ENCODE results near the gene ADRM1. TPM values are rescaled to one million over a fixed set of nuclear protein-coding genes. Genes with fewer than 3 reads are reported as not detected.

ADRM1 gene
- total and polyA plus RNA-seq, 2 of the 4 experiments (the other 2 are of a cell fraction), result 103 to 149 TPM

DNA sequence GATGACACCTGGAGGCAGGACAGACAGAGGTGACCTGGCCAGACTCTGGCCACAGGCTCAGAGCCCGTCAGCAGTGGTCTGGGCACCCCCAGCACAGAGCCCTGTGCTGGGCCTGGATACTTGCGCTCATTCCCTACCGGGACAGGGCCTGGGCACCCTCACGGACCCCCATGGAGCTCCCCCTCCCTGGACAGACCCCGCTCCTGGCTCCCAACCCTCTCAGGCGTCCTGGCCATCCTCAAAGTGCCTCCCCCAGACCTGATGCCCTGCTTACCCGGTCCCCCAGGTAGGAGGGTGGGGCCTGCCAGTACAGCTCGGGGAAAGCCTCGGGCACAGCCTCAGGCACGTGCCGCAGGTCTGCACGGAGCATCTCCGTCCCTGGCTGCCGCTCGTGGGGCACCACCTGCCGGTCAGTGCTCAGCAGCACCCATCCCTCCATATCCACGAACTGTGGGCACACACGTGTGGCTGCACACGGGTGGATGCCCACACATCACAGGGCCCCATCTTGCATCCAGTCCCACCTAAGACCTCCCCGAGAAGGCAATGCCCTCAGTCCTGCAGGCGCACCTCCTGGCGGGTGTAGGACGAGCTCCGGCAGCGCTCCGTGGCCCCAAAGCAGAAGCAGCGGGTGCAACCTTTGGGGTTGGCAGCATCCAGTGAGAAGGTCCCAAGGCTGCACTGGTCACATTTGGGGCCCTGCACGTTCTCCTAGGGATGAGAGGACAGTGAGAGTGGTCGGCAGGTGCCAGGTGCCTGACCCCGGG is 24.3 kb downstream of the ADRM1 start:
- Histone ChIP-seq H3K9ac (ENCODE audit: low read depth, low read length) (no peak overlapping the region), H3K79me1 (ENCODE audit: low read depth in 1 of 2, low read length in 2 of 2) (no peaks in the 10 kb centered on the region), H3K23ac (ENCODE audit: low read depth, low read length) (no peak overlapping the region), H4K91ac (ENCODE audit: insufficient read depth, low read depth, low read length) (no peak overlapping the region), H2BK120ac (ENCODE audit: low read depth, low read length) (no peak overlapping the region), H3K4me1 (ENCODE audit: control insufficient read depth, insufficient read depth, low read length) (no peaks in the 10 kb centered on the region), H3K9me1 (ENCODE audit: insufficient read depth, low read length) (no peaks in the 10 kb centered on the region), H3K4me3 (ENCODE audit: insufficient read depth, low read depth, low read length) (no peak overlapping the region), H4K8ac (ENCODE audit: low read depth in 2 of 2, low read length in 2 of 2) (no peak overlapping the region), H3K14ac (replicated peaks; ENCODE audit: low read depth, low read length) (no peak overlapping the region), H4K20me1 (ENCODE audit: insufficient read depth, low read length) (no peaks in the 10 kb centered on the region), H3K56ac (ENCODE audit: extremely low read depth, insufficient read depth, low read length) (no peak overlapping the region), H2BK15ac (ENCODE audit: low read depth, low read length) (no peak overlapping the region), H2AK5ac (ENCODE audit: low read depth, low read length) (no peak overlapping the region), H2AK9ac (replicated peaks; ENCODE audit: low read depth, low read length, poor library complexity) (no peak overlapping the region), H2BK5ac (ENCODE audit: low read depth, low read length, poor library complexity, severe bottlenecking) (no peak overlapping the region), H3K36me3 (ENCODE audit: control insufficient read depth, insufficient read depth, low read length) (peaks cover 56% of the 10 kb centered on the region), H3K9me3 (ENCODE audit: control insufficient read depth, insufficient read depth, low read length) (no peaks in the 10 kb centered on the region), H3K4ac (ENCODE audit: low read depth, low read length) (no peak overlapping the region), H4K5ac (ENCODE audit: low read depth, low read length) (no peak overlapping the region), H3K18ac (ENCODE audit: low read depth, low read length) (no peak overlapping the region), H3K27me3 (ENCODE audit: control insufficient read depth, insufficient read depth, low read length) (no peaks in the 10 kb centered on the region), H3K4me2 (ENCODE audit: low read depth, low read length) (no peak overlapping the region), H2BK20ac (ENCODE audit: low read depth, low read length) (no peak overlapping the region), H2AFZ (replicated peaks; ENCODE audit: low read length, poor library complexity) (no peak overlapping the region), H3K27ac (ENCODE audit: insufficient read depth, low read length) (no peak overlapping the region)
- ATAC-seq (ENCODE audit: low read depth) (no peak), DNase-seq (no peak)
- no TSS peak for BruUV-seq (replicated peaks)
- TF ChIP-seq, protein P1, sequence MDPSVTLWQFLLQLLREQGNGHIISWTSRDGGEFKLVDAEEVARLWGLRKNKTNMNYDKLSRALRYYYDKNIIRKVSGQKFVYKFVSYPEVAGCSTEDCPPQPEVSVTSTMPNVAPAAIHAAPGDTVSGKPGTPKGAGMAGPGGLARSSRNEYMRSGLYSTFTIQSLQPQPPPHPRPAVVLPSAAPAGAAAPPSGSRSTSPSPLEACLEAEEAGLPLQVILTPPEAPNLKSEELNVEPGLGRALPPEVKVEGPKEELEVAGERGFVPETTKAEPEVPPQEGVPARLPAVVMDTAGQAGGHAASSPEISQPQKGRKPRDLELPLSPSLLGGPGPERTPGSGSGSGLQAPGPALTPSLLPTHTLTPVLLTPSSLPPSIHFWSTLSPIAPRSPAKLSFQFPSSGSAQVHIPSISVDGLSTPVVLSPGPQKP (IDR thresholded peaks at IDR 0.05; ENCODE audit: borderline replicate concordance, low read depth, low read length), result no peak
- TF ChIP-seq CHD1 (IDR thresholded peaks at IDR 0.05; ENCODE audit: low read depth, low read length) (no peak), MAFK (IDR thresholded peaks at IDR 0.05; ENCODE audit: low read depth, low read length) (no peak), RAD21 (IDR thresholded peaks at IDR 0.05; ENCODE audit: low read length) (no peak), POLR2A (IDR thresholded peaks at IDR 0.05; ENCODE audit: low read depth, low read length) (no peak), FOS (IDR thresholded peaks at IDR 0.05; ENCODE audit: low read depth, low read length) (no peak), SMC3 (IDR thresholded peaks at IDR 0.05; ENCODE audit: low read depth, low read length) (no peak), NFE2L2 (IDR thresholded peaks at IDR 0.05; ENCODE audit: low read depth, low read length) (no peak), RFX5 (IDR thresholded peaks at IDR 0.05; ENCODE audit: low read depth, low read length) (no peak), RCOR1 (IDR thresholded peaks at IDR 0.05; ENCODE audit: insufficient replicate concordance, low read length) (no peak), MXI1 (IDR thresholded peaks at IDR 0.05; ENCODE audit: borderline replicate concordance, low read depth, low read length) (no peak), CEBPB (IDR thresholded peaks at IDR 0.05; ENCODE audit: low read depth, low read length) (no peak), MAZ (IDR thresholded peaks at IDR 0.05; ENCODE audit: borderline replicate concordance, low read depth, low read length) (no peak), BHLHE40 (IDR thresholded peaks at IDR 0.05; ENCODE audit: low read depth, low read length) (no peak)
- TF ChIP-seq, protein P2, sequence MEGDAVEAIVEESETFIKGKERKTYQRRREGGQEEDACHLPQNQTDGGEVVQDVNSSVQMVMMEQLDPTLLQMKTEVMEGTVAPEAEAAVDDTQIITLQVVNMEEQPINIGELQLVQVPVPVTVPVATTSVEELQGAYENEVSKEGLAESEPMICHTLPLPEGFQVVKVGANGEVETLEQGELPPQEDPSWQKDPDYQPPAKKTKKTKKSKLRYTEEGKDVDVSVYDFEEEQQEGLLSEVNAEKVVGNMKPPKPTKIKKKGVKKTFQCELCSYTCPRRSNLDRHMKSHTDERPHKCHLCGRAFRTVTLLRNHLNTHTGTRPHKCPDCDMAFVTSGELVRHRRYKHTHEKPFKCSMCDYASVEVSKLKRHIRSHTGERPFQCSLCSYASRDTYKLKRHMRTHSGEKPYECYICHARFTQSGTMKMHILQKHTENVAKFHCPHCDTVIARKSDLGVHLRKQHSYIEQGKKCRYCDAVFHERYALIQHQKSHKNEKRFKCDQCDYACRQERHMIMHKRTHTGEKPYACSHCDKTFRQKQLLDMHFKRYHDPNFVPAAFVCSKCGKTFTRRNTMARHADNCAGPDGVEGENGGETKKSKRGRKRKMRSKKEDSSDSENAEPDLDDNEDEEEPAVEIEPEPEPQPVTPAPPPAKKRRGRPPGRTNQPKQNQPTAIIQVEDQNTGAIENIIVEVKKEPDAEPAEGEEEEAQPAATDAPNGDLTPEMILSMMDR (conservative IDR thresholded peaks at IDR 0.05; ENCODE audit: low read depth, low read length), result no peak
- TF ChIP-seq, protein P3, sequence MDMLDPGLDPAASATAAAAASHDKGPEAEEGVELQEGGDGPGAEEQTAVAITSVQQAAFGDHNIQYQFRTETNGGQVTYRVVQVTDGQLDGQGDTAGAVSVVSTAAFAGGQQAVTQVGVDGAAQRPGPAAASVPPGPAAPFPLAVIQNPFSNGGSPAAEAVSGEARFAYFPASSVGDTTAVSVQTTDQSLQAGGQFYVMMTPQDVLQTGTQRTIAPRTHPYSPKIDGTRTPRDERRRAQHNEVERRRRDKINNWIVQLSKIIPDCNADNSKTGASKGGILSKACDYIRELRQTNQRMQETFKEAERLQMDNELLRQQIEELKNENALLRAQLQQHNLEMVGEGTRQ (IDR thresholded peaks at IDR 0.05; ENCODE audit: low read depth, low read length), result no peak
- ChIA-PET CTCF (no interaction called here), POLR2A (ENCODE audit: unreplicated experiment) (no interaction called here)
- in situ Hi-C loops (cut with MboI; ENCODE audit: low sequenced_read_pairs), result no loop called here
- WGBS, 2 experiments (ENCODE audit: extremely low coverage in 2 of 2, insufficient read length in 1 of 2), result 81% methylated on average over 7 of the region's 30 CpGs; no CpG with 5 or more reads in 1 of the 2 experiments
- intact Hi-C loops (cut with micrococcal nuclease), result no loop called here
- dilution Hi-C loops (cut with HindIII; ENCODE audit: low sequenced_read_pairs, unreplicated experiment), result no loop called here
